ENCODE measurements around the gene IL31.
"Not testable (repeated sequence)": the region's sequence is repeated elsewhere in the genome, so short reads cannot be mapped to it uniquely, and the experiment has no call there.

IL31 gene

GRCh38 chr12:122206111-122206881, 32.3 kb upstream of the IL31 start:
- H3K4me3 ChIP-seq (ENCODE audit: low read length) = no peak overlapping the region
- TF ChIP-seq, protein P1, sequence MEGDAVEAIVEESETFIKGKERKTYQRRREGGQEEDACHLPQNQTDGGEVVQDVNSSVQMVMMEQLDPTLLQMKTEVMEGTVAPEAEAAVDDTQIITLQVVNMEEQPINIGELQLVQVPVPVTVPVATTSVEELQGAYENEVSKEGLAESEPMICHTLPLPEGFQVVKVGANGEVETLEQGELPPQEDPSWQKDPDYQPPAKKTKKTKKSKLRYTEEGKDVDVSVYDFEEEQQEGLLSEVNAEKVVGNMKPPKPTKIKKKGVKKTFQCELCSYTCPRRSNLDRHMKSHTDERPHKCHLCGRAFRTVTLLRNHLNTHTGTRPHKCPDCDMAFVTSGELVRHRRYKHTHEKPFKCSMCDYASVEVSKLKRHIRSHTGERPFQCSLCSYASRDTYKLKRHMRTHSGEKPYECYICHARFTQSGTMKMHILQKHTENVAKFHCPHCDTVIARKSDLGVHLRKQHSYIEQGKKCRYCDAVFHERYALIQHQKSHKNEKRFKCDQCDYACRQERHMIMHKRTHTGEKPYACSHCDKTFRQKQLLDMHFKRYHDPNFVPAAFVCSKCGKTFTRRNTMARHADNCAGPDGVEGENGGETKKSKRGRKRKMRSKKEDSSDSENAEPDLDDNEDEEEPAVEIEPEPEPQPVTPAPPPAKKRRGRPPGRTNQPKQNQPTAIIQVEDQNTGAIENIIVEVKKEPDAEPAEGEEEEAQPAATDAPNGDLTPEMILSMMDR (conservative IDR thresholded peaks at IDR 0.05; ENCODE audit: low read depth, low read length) = no peak
- DNase-seq (ENCODE audit: low read depth) = no peak

- H3K4me3 ChIP-seq (ENCODE audit: low read length) = no peak overlapping the region
- DNase-seq (ENCODE audit: low read depth) = no peak
These were observed 31.3 kb upstream of the IL31 start for GRCh38 chr12:122205053-122205925.

GRCh38 chr12:122204167-122205052, 30.4 kb upstream of the IL31 start:
- TF ChIP-seq, protein P1 (conservative IDR thresholded peaks at IDR 0.05; ENCODE audit: low read depth, low read length) = no peak
- DNase-seq (ENCODE audit: low read depth) = no peak
- peak overlapping the region; percentile 10 for H3K4me3 ChIP-seq (ENCODE audit: low read length)

More at GRCh38 chr12:122205053-122205925, 31.3 kb upstream of the IL31 start:
- TF ChIP-seq, protein P1 (conservative IDR thresholded peaks at IDR 0.05; ENCODE audit: low read depth, low read length) = no peak

DNA sequence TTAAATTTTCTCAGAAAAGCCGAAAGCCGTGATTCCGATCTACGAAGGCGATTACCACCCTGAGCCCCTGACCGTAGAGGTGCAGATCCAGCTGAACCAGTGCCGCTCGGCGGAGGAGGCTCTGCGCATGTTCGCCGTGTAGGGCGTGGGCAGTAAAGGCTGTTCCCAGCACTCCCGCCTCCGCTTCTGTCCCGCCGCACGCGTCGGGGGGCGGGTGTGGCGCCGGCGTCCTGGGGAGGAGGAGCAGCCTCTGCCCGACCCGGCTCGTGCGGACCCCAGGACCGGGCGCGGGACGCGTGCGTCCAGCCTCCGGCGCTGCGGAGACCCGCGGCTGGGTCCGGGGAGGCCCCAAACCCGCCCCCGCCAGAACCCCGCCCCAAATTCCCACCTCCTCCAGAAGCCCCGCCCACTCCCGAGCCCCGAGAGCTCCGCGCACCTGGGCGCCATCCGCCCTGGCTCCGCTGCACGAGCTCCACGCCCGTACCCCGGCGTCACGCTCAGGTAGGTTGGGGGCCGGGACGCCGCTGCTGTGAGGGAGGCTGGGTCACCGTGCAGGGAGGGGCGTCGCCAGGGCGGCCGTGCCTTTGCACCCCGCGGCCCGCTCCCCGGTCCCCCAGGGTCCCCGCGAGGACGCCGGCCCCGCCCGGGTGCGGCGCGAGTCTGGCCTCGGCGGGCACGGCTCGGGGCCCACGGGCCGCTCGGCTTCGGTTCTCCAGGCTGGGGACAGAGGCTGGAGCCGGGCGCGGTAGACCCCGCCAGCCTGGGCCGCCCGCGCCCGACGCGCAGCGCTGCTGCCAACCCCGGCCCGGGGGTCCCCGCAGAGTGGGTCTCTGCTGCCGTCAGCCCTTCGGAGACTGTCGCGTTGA, 29.5 kb upstream of the IL31 start, which contains the start of gene B3GNT4:
Gene B3GNT4, plus strand, starts transcription at position 409 of the 866 bp plus-strand sequence. CDS start 910 bp downstream, outside the sequence.
- TF ChIP-seq, protein P1 (conservative IDR thresholded peaks at IDR 0.05; ENCODE audit: low read depth, low read length) = no peak
- peak within 1 kb of the TSS; percentile 49 for H3K4me3 ChIP-seq (ENCODE audit: low read length)
- no peak for DNase-seq (ENCODE audit: low read depth)

- H3K4me3 ChIP-seq (ENCODE audit: low read length) = peak overlapping the region; percentile 49
- DNase-seq (ENCODE audit: low read depth) = not testable (repeated sequence)
These were observed 28.8 kb upstream of the IL31 start for GRCh38 chr12:122202811-122203210.

DNA sequence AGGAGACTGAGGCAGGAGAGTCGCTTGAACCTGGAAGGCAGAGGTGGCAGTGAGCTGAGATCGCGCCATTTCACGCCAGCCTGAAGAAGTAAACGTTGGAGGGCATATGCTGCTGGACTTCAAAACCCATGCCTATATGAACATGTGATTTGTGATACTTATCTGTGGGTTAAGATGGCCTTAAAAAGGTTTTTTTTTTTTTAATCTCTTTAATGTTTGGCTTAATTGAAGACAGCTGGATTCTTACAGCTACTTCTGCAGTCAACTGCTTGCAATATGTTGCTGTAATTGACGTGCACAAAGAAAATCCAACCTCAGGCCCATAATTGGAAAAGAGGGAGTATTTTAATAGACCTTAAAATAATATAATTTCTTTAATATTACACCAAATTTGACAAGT, 28.0 kb upstream of the IL31 start:
- no peak for DNase-seq (ENCODE audit: low read depth)
- H3K4me3 ChIP-seq (ENCODE audit: low read length) = no peak overlapping the region
- TF ChIP-seq, protein P1 (conservative IDR thresholded peaks at IDR 0.05; ENCODE audit: low read depth, low read length) = no peak
